HCT116 (cell line): ENCODE measurements around the gene P2RX3. TPM values are rescaled to one million over a fixed set of nuclear protein-coding genes. Genes with fewer than 3 reads are reported as not detected.

Experiments
- ATAC-seq: fragments of 200-7000 bp; cut with Tn5 transposase; 2 replicates; pipeline ENCODE4 v1.9.1; 2020; ENCODE audit warnings: mild to moderate bottlenecking, moderate library complexity
- BruUV-seq: library from RNA; stranded (reverse); fragments of 400-500 nt; replicated peaks from 2 replicates; lab custom pipeline; 2021; lab: Mats Ljungman, UMichigan
- CTCF ChIA-PET: fragments of 300-600 bp; sonication (Branson Sonifier 250); formaldehyde crosslinking; loops from one replicate; lab custom pipeline; 2021; ENCODE audit warnings: antibody characterized with exemption; lab: Charles Lee
- POLR2A ChIA-PET: fragments of 300-600, 350-600 bp; sonication (Branson Sonifier 250); formaldehyde crosslinking; loops from one replicate; lab custom pipeline; 2021; ENCODE audit warnings: antibody characterized with exemption; lab: Charles Lee
- RAD21 ChIA-PET, 2 experiments: fragments of 300-600 bp; sonication (Branson Sonifier 250); formaldehyde crosslinking; loops; one replicate each; lab custom pipeline; 2023; ENCODE audit warnings: low total read pairs in 2 of 2; ENCODE audit not compliant: uncharacterized antibody in 2 of 2, unreplicated experiment in 2 of 2, low non-redundant PET in 1 of 2; lab: Charles Lee
- DNase-seq: peaks from one replicate; pipeline ENCODE4 v3.0.0-alpha.2; 2010; ENCODE audit warnings: low read depth, low spot score
- H2AFZ ChIP-seq: fragments of 200-600 bp; shearing (Covaris generic), sonication (generic); 2 replicates; pipeline ENCODE4 v1.6.1; 2017; ENCODE audit warnings: low read depth, mixed run types, mixed read lengths, antibody characterized with exemption, low read length; ENCODE audit not compliant: poor library complexity, severe bottlenecking
- H3K27ac ChIP-seq: 2 replicates; pipeline ENCODE4 v1.5.1; 2012; ENCODE audit warnings: low read depth, low read length
- H3K27me3 ChIP-seq: fragments of 200-600 bp; sonication (generic); 2 replicates; pipeline ENCODE4 v1.6.1; 2016; ENCODE audit warnings: mixed run types, low read length, mixed read lengths; ENCODE audit not compliant: insufficient read depth
- H3K36me3 ChIP-seq, 2 experiments: fragments of 200-500 bp in 1 of 2; fragments of 200-600 bp in 1 of 2; sonication (Bioruptor generic) in 1 of 2; sonication (generic) in 1 of 2; 2 replicates each; pipeline versions ENCODE4 v1.5.1 to v1.6.1; 2014 to 2016; ENCODE audit warnings: low read length in 2 of 2, inconsistent platforms in 1 of 2, mixed read lengths in 1 of 2, mixed run types in 1 of 2; ENCODE audit not compliant: insufficient read depth in 2 of 2, control insufficient read depth in 1 of 2
- H3K4me1 ChIP-seq, 2 experiments: fragments of 200-600 bp in 1 of 2; sonication (generic) in 1 of 2; 2 replicates each; pipeline versions ENCODE4 v1.5.1 to v1.6.1; 2012 to 2017; ENCODE audit warnings: low read length in 2 of 2, inconsistent platforms in 1 of 2, mild to moderate bottlenecking in 1 of 2, mixed read lengths in 1 of 2, mixed run types in 1 of 2, moderate library complexity in 1 of 2; ENCODE audit not compliant: insufficient read depth in 2 of 2, control insufficient read depth in 1 of 2
- H3K4me2 ChIP-seq: fragments of 200-600 bp; sonication (generic); 2 replicates; pipeline ENCODE4 v1.6.1; 2017; ENCODE audit warnings: mixed run types, low read length, mixed read lengths
- H3K4me3 ChIP-seq, 2 experiments: fragments of 200-600 bp in 1 of 2; sonication (generic) in 1 of 2; replicated peaks in 1 of 2; 2 replicates each; pipeline ENCODE4 v1.5.1; 2011 to 2016; ENCODE audit warnings: low read length in 2 of 2, control low read depth in 1 of 2, low read depth in 1 of 2, mild to moderate bottlenecking in 1 of 2, mixed read lengths in 1 of 2, mixed run types in 1 of 2
- H3K79me2 ChIP-seq: fragments of 200-600 bp; sonication (generic); 2 replicates; pipeline ENCODE4 v1.6.1; 2017; ENCODE audit warnings: mild to moderate bottlenecking, mixed run types, low read length, moderate library complexity, mixed read lengths; ENCODE audit not compliant: insufficient read depth
- H3K9ac ChIP-seq: fragments of 200-600 bp; sonication (generic); 2 replicates; pipeline ENCODE4 v1.6.1; 2016; ENCODE audit warnings: low read length, mixed read lengths
- H3K9me2 ChIP-seq: fragments of 200-600 bp; sonication (generic), shearing (Covaris generic); 2 replicates; pipeline ENCODE4 v1.6.1; 2017; ENCODE audit warnings: mixed run types, mild to moderate bottlenecking, moderate library complexity; ENCODE audit not compliant: insufficient read depth
- H3K9me3 ChIP-seq, 2 experiments: fragments of 200-500 bp in 1 of 2; fragments of 200-600 bp in 1 of 2; sonication (Bioruptor generic) in 1 of 2; sonication (generic) in 1 of 2; 2 replicates each; pipeline ENCODE4 v1.6.1; 2014 to 2017; ENCODE audit warnings: low read length in 2 of 2, mixed read lengths in 2 of 2, inconsistent platforms in 1 of 2, low read depth in 1 of 2, mild to moderate bottlenecking in 1 of 2, mixed run types in 1 of 2, moderate library complexity in 1 of 2; ENCODE audit not compliant: control insufficient read depth in 1 of 2, insufficient read depth in 1 of 2
- H4K20me1 ChIP-seq: fragments of 200-600 bp; sonication (generic), shearing (Covaris generic); 2 replicates; pipeline ENCODE4 v1.6.1; 2017; ENCODE audit warnings: mixed run types, mild to moderate bottlenecking, moderate library complexity; ENCODE audit not compliant: insufficient read depth
- MAX ChIP-seq: IDR thresholded peaks from 2 replicates; pipeline ENCODE4 v1.6.1; 2012
- RAD21 ChIP-seq: IDR thresholded peaks from 2 replicates; pipeline ENCODE4 v1.6.1; 2012; ENCODE audit warnings: low read depth, mild to moderate bottlenecking
- ZFX ChIP-seq: fragments of 450-650 bp; IDR thresholded peaks from 2 replicates; pipeline ENCODE4 v1.6.1; 2017
- ZNF274 ChIP-seq: fragments of 200-500 bp; sonication (Bioruptor generic); IDR thresholded peaks from 2 replicates; pipeline ENCODE4 v1.6.1; 2014; ENCODE audit warnings: mild to moderate bottlenecking, low read depth, low read length, inconsistent platforms
- intact Hi-C: fragments of 100-400 bp; cut with micrococcal nuclease; formaldehyde crosslinking; loops from 2 replicates; pipeline ENCODE4 v1.10.0; 2022
- total RNA-seq: library from RNA; stranded (reverse); gene quantifications from one replicate; pipeline ENCODE4 v1.2.1, GENCODE V29; 2021; ENCODE audit not compliant: unreplicated experiment
- TF ChIP-seq, protein P1 (sequence below), 3 experiments: fragments of 200-600 bp in 1 of 3; sonication (generic) in 1 of 3; IDR thresholded peaks in 2 of 3; conservative IDR thresholded peaks in 1 of 3; 2 replicates each; pipeline ENCODE4 v1.5.1; 2012 to 2017; ENCODE audit warnings: low read depth in 2 of 3, low read length in 2 of 3, antibody characterized with exemption in 1 of 3, borderline replicate concordance in 1 of 3, control low read depth in 1 of 3, mild to moderate bottlenecking in 1 of 3, mixed read lengths in 1 of 3, mixed run types in 1 of 3, moderate library complexity in 1 of 3; ENCODE audit not compliant: insufficient read depth in 1 of 3
- TF ChIP-seq, protein P2 (sequence below): IDR thresholded peaks from 2 replicates; pipeline ENCODE4 v1.6.1; 2012; ENCODE audit warnings: low read depth

P2RX3 gene
- total RNA-seq, 1 experiment from 2014 or later, result not detected

- Histone ChIP-seq H3K9me3 (no peaks in the 10 kb centered on the region), H3K4me1 (no peaks in the 10 kb centered on the region), H3K4me2 (no peak overlapping the region), H3K79me2 (no peaks in the 10 kb centered on the region), H3K27me3 (0 out of 2 replicates have a peak, but pooled peaks cover under 1% of the 10 kb centered on the region), H3K27ac (no peak overlapping the region), H3K4me3 (no peak overlapping the region), H3K36me3 (no peaks in the 10 kb centered on the region), H4K20me1 (no peaks in the 10 kb centered on the region), H3K9me2 (no peaks in the 10 kb centered on the region), H3K9ac (no peak overlapping the region), H2AFZ (no peak overlapping the region)
- POLR2A ChIA-PET, result no interaction called here
- no TSS peak for BruUV-seq
- CTCF ChIA-PET, result no interaction called here
- TF ChIP-seq, protein P1, sequence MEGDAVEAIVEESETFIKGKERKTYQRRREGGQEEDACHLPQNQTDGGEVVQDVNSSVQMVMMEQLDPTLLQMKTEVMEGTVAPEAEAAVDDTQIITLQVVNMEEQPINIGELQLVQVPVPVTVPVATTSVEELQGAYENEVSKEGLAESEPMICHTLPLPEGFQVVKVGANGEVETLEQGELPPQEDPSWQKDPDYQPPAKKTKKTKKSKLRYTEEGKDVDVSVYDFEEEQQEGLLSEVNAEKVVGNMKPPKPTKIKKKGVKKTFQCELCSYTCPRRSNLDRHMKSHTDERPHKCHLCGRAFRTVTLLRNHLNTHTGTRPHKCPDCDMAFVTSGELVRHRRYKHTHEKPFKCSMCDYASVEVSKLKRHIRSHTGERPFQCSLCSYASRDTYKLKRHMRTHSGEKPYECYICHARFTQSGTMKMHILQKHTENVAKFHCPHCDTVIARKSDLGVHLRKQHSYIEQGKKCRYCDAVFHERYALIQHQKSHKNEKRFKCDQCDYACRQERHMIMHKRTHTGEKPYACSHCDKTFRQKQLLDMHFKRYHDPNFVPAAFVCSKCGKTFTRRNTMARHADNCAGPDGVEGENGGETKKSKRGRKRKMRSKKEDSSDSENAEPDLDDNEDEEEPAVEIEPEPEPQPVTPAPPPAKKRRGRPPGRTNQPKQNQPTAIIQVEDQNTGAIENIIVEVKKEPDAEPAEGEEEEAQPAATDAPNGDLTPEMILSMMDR (IDR thresholded peaks at IDR 0.05 in 2 of 3, conservative IDR thresholded peaks at IDR 0.05 in 1 of 3; ENCODE audit: borderline replicate concordance in 1 of 3, insufficient read depth in 1 of 3, low read depth in 2 of 3, low read length in 2 of 3), result no peak
- TF ChIP-seq RAD21 (no peak), ZNF274 (no peak), ZFX (no peak), MAX (no peak)
- TF ChIP-seq, protein P2, sequence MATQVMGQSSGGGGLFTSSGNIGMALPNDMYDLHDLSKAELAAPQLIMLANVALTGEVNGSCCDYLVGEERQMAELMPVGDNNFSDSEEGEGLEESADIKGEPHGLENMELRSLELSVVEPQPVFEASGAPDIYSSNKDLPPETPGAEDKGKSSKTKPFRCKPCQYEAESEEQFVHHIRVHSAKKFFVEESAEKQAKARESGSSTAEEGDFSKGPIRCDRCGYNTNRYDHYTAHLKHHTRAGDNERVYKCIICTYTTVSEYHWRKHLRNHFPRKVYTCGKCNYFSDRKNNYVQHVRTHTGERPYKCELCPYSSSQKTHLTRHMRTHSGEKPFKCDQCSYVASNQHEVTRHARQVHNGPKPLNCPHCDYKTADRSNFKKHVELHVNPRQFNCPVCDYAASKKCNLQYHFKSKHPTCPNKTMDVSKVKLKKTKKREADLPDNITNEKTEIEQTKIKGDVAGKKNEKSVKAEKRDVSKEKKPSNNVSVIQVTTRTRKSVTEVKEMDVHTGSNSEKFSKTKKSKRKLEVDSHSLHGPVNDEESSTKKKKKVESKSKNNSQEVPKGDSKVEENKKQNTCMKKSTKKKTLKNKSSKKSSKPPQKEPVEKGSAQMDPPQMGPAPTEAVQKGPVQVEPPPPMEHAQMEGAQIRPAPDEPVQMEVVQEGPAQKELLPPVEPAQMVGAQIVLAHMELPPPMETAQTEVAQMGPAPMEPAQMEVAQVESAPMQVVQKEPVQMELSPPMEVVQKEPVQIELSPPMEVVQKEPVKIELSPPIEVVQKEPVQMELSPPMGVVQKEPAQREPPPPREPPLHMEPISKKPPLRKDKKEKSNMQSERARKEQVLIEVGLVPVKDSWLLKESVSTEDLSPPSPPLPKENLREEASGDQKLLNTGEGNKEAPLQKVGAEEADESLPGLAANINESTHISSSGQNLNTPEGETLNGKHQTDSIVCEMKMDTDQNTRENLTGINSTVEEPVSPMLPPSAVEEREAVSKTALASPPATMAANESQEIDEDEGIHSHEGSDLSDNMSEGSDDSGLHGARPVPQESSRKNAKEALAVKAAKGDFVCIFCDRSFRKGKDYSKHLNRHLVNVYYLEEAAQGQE, result no peak
- RAD21 ChIA-PET, result no interaction called here
- ATAC-seq, result no peak
- no peak for DNase-seq
- intact Hi-C loops, result no loop called here
Observed at GRCh38 chr11:57368106-57368844, 30.1 kb downstream of the P2RX3 start.
